Measurements from ENCODE around the gene NEUROD2. TPM values are rescaled to one million over a fixed set of nuclear protein-coding genes. Genes with fewer than 3 reads are reported as not detected.

NEUROD2 gene
- polyA plus RNA-seq, 6 donors from 2014 or later: 0.09 TPM; not detected in 5

DNA sequence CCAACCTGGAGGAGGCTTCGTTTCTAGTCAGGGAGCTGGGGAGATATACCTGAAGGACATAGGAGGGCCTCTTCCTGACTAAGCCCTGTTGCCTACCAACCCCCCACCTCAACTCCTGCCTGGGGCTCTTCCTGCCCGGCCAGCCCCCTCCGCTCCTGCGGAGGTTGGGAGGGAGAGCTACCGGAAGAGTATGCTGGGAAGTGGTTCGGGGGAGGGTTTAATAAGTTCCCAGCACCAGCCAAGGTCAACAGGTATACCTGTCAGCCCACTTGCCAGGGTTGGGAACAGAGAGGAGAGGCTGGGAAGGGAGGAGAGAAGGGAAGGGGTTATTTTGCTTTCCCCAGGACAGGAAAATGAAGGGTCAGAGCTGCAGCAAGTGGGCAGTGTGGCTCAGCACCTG is 23.7 kb upstream of the NEUROD2 start:
- Mint-ChIP-seq H3K27ac (no peak overlapping the region), H3K27me3 (peaks cover 8 to 47% (median 44%) of the 10 kb centered on the region in 3 donors), H3K9me3 (no peaks in the 10 kb centered on the region), H3K4me3 (peak overlapping the region in 1 of 8 donors; percentile 22), H3K4me1 (peaks cover 27 to 36% (median 28%) of the 10 kb centered on the region in 3 donors), H3K36me3 (peaks cover 0 to 3% of the 10 kb centered on the region in 2 donors)
- DNase-seq: no peak
- ATAC-seq (ENCODE audit: low read depth in 2 of 2): no peak

DNA sequence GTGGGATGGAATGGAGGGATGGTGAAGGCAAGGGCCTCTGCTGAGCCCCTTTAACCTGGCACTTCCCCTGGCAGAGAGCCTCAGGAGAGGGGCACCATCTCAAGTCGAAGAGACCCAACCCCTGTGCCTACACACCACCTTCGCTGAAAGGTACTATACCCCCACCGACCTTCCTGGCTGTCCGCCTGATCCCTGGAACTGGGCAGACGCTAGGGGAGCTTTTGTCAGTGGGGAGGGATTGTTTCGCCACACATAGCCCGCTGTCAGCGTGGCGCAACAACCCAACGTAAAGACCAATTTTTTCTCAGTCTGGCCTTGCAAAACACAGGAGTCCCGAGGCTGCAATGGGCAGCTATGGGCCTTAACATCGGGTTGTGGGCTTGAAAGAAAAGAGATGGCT is 22.2 kb upstream of the NEUROD2 start:
- Mint-ChIP-seq H3K4me1 (peaks cover 25 to 37% (median 29%) of the 10 kb centered on the region in 3 donors), H3K36me3 (peaks cover 0 to 8% of the 10 kb centered on the region in 2 donors), H3K4me3 (no peak overlapping the region), H3K27me3 (peaks cover 8 to 62% (median 60%) of the 10 kb centered on the region in 3 donors), H3K9me3 (no peaks in the 10 kb centered on the region), H3K27ac (no peak overlapping the region)
- DNase-seq (no peak), ATAC-seq (ENCODE audit: low read depth in 2 of 2) (no peak)

DNA sequence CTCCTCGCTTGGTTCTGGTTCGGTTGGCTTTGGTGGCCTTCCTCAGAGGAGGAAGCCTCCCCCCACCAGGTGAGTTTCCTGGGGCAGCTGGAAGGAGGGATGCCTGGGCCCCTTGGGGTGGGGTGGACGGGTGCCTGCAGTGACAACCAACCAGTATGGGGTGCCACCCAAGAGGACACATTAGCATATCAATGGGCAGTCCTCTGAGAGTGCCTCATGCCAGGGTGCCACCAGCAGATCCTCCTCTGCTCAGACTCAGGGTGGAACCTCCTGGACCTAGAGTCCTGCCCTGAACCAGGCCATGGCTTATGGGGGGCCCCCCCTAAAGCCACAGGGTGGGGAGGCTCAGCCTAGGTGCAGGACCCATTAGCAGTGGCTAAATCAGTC is 21.8 kb upstream of the NEUROD2 start:
- no peak for DNase-seq
- Mint-ChIP-seq H3K27me3 (peaks cover 8 to 66% (median 64%) of the 10 kb centered on the region in 3 donors), H3K4me3 (peak overlapping the region in 1 of 8 donors; percentile 16)

DNA sequence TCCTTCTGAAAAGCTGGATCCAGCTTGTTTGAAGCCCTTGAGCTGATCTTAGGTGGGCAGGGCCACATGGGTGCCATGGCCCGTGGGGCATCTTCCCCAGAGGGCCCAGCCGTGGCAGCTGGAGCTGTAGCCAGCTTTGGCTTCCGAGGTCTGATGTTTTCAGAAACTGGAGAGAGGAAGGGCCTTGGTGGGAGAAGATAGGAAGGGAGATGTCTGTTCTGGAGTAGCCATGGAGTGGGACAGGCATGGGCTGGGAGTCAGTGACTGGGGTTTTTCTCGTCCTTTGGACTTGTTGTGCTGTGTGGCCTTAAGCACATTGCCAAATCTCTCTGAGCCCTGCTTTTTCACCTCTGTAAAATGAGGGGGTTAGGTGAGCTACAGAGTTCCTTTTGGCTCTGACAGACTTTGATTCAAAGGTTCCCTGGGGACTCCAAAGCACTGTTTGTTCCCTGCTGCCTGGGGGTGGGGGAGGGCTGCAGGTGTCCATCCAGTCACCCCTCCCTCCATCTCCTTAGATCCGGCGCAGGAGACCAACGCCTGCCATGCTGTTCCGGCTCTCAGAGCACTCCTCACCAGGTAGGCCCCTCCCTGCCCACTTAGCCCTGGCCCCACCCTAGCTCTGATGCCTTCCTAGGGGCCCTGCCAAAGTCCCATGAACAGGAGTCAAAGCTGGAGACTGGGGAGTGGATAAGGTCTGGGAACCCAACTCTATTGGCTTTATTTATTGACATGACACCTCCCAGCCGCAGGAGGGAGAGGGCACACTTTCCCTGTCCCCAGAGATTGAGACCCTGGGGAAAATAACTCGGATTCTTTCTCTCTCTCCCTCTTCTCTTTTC is 21.2 kb upstream of the NEUROD2 start:
- Mint-ChIP-seq H3K9me3 (no peaks in the 10 kb centered on the region), H3K4me3 (no peak overlapping the region), H3K27me3 (peaks cover 8 to 68% (median 68%) of the 10 kb centered on the region in 3 donors), H3K27ac (peak overlapping the region in 2 of 6 donors; percentile 26 to 87), H3K4me1 (peaks cover 19 to 35% (median 29%) of the 10 kb centered on the region in 3 donors), H3K36me3 (peaks cover 0 to 8% of the 10 kb centered on the region in 2 donors)
- ATAC-seq (ENCODE audit: low read depth in 2 of 2) (no peak), DNase-seq (no peak)

More for the DNA sequence above, 21.8 kb upstream of the NEUROD2 start:
- no peak overlapping the region for H3K27ac Mint-ChIP-seq
- no peak for ATAC-seq (ENCODE audit: low read depth in 2 of 2)
- H3K4me1 Mint-ChIP-seq: peaks cover 22 to 37% (median 31%) of the 10 kb centered on the region in 3 donors
- H3K36me3 Mint-ChIP-seq: peaks cover 0 to 8% of the 10 kb centered on the region in 2 donors
- H3K9me3 Mint-ChIP-seq: no peaks in the 10 kb centered on the region

DNA sequence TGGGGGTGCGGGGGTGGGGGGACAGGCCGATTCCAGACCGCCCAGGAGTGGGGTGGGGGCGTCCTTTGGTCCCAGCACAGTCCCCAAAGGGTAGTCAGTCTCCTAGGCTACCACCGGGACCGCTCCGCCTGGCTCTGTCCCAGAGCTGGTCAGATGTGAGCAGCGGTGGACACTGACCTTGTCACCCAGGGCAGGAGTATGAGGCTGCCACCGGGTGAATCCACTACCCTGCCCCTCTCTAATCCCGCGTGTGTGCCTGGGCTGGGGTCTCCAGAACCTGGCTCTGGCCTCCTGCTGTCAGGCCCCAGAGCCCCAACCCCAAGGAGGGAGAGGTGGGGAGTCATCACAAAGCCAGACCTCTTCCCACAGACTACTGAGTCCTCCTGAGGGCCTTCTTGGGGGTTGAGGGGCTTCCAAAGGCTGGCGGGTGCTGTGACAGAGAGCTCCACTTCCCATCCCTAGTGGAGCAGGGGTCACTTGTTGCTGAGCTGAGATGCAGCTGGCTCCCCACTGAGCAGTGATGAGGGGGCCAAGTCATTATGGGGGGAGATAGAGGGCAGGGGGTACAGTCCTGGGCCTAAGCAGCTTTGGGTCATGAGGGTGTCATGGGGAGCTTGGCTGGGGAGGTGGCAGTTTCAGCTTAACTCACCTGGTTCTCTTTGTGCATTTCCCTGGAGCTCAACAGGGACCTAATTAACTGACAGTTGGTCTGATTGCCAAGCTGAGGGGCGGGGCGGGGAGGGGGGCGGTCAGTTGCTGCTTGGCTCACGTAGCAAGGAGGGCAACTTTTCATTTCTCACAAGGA is 20.2 kb upstream of the NEUROD2 start:
- Mint-ChIP-seq H3K27me3 (peaks cover 8 to 68% (median 68%) of the 10 kb centered on the region in 3 donors), H3K4me3 (peak overlapping the region in 7 of 8 donors; percentile 30 to 77 (median 51))

DNA sequence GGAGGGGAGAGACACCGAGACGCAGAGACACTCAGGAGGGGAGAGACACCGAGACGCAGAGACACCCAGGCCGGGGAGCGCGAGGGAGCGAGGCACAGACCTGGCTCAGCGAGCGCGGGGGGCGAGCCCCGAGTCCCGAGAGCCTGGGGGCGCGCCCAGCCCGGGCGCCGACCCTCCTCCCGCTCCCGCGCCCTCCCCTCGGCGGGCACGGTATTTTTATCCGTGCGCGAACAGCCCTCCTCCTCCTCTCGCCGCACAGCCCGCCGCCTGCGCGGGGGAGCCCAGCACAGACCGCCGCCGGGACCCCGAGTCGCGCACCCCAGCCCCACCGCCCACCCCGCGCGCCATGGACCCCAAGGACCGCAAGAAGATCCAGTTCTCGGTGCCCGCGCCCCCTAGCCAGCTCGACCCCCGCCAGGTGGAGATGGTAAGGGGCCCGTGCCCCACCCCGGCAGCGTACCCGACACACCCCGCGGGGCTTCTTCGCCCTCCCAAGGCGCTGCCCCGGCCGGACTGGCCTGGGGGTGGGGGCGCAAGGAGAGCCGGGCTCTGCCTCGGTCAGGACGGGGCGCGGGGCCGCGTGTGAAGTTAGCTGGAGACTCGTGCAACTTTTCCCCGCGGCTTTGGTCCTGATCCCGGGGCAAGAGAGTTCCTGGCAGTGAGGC is 19.5 kb upstream of the NEUROD2 start:
- DNase-seq: no peak
- Mint-ChIP-seq H3K27ac (no peak overlapping the region), H3K27me3 (peaks cover 8 to 68% (median 66%) of the 10 kb centered on the region in 3 donors), H3K36me3 (peaks cover 0 to 8% of the 10 kb centered on the region in 2 donors), H3K9me3 (no peaks in the 10 kb centered on the region), H3K4me3 (peak overlapping the region in 7 of 8 donors; percentile 45 to 80 (median 75)), H3K4me1 (peaks cover 31 to 45% (median 32%) of the 10 kb centered on the region in 3 donors)
- ATAC-seq (ENCODE audit: low read depth in 2 of 2): peak; percentile 11 to 16

More for the DNA sequence above, 20.2 kb upstream of the NEUROD2 start:
- ATAC-seq (ENCODE audit: low read depth in 2 of 2) (no peak), DNase-seq (no peak)
- no peaks in the 10 kb centered on the region for H3K9me3 Mint-ChIP-seq
- peaks cover 24 to 39% (median 31%) of the 10 kb centered on the region in 3 donors for H3K4me1 Mint-ChIP-seq
- peaks cover 0 to 8% of the 10 kb centered on the region in 2 donors for H3K36me3 Mint-ChIP-seq
- H3K27ac Mint-ChIP-seq: no peak overlapping the region

DNA sequence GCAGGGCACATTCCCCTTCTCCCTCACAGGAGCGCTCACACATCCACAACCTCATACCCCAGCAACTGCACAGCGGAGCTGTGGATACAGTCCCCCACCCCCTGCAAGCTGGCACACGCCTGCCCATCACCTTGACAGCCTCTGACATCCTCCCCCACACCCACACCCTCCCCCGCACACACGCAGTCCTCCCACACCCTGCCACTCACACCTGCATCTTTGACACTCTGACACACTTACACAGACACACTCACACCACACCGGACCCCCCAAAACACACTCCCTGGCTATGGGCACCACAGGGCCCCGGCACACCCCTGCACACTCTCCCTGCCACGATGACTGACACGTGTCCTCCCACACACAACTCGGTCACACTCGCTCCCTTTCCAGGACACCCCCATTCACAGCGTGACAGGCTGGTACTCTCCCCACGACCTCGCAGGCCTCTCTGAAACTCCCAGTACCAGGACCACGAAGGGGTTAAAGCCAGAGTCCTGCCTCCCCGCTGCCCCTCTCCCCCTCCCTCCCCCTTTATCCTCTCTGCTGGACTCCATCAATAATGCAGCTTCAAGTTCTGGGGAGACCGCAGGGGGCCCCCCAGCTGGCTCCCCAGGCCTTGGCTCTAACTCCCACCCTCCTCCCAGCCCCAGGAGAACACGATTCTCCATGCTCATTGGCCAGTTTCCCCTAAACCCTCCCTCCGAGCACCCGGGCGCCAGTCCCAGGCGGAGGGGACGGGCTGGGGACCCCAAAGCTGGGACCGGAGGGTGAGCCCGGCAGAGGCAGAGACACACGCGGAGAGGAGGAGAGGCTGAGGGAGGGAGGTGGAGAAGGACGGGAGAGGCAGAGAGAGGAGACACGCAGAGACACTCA is 18.7 kb upstream of the NEUROD2 start, which contains the start of gene PPP1R1B:
Gene PPP1R1B (plus strand): TSS at position 782 of the 876 bp plus-strand sequence. CDS start 441 bp downstream, outside the sequence.
- H3K4me3 Mint-ChIP-seq: peak within 1 kb of the TSS; percentile 50 to 81 (median 74)
- ATAC-seq (ENCODE audit: low read depth in 2 of 2) (peak in 1 of 2 donors; percentile 3), DNase-seq (no peak)
- H3K36me3 Mint-ChIP-seq: peaks cover 0 to 8% of the 10 kb centered on the region in 2 donors
- H3K27me3 Mint-ChIP-seq: peaks cover 8 to 60% (median 59%) of the 10 kb centered on the region in 3 donors
- H3K27ac Mint-ChIP-seq: peak within 1 kb of the TSS in 3 of 6 donors; percentile 12 to 76 (median 33)
- H3K4me1 Mint-ChIP-seq: peaks cover 33 to 46% (median 36%) of the 10 kb centered on the region in 3 donors
- H3K9me3 Mint-ChIP-seq: no peaks in the 10 kb centered on the region

DNA sequence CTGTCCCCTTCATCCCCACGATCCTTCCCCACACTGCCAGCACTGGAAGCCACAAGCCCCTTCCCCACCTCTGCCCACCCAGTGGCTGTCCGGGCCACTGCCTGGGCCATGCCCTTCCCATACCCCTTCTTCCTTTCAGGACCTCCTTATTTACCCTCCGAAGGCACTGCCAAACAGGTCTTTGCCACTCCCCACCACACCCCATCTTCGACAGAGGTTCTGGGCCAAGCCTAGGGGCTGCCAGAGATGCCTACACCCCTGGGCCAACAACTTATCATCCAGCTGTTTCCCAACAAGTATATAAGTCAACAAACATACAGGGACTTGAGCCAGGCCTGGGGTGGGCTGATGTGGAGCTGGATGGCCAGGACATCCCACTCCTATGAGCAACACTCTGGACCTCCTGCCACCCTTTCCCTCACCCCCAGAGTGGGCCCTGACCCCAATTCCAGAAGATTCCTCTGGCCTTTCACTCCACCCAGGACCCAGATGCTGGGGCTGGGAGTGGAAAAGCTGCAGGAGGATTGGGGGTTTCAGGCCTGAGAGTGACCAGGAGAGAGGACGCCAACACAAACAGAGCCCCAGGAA is 17.6 kb upstream of the NEUROD2 start:
- peaks cover 33 to 43% (median 36%) of the 10 kb centered on the region in 3 donors for H3K4me1 Mint-ChIP-seq
- DNase-seq: no peak
- peak overlapping the region in 1 of 8 donors; percentile 76 for H3K4me3 Mint-ChIP-seq
- ATAC-seq (ENCODE audit: low read depth in 2 of 2): no peak
- H3K36me3 Mint-ChIP-seq: peaks cover 0 to 8% of the 10 kb centered on the region in 2 donors
- H3K9me3 Mint-ChIP-seq: no peaks in the 10 kb centered on the region
- H3K27ac Mint-ChIP-seq: no peak overlapping the region
- peaks cover 8 to 49% (median 48%) of the 10 kb centered on the region in 3 donors for H3K27me3 Mint-ChIP-seq

DNA sequence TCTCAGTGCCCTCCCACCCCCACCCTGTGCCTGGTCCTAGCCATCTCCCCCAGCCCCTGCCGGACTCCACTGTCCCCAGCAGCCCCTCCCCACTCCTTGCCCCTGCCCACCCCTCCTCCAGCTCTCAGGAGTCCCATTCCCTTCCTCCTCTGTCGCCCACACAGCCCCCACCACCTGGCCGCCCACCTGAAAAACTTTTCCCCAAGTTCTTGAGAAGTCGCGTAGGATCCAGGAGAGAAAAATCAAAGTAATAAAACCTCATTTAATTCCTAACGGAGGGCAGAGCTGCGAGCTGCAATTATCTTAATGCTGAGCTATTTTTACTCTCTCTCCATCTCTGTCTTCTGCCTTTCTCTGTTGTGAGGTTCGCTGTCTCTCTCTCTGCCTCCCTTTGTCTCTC is 16.6 kb upstream of the NEUROD2 start:
- H3K36me3 Mint-ChIP-seq: peaks cover 0 to 8% of the 10 kb centered on the region in 2 donors
- H3K4me1 Mint-ChIP-seq: peaks cover 33 to 43% (median 38%) of the 10 kb centered on the region in 3 donors
- H3K4me3 Mint-ChIP-seq: no peak overlapping the region
- no peak overlapping the region for H3K27ac Mint-ChIP-seq
- peaks cover 8 to 45% (median 44%) of the 10 kb centered on the region in 3 donors for H3K27me3 Mint-ChIP-seq
- ATAC-seq (ENCODE audit: low read depth in 2 of 2): no peak
- H3K9me3 Mint-ChIP-seq: no peaks in the 10 kb centered on the region
- no peak for DNase-seq

DNA sequence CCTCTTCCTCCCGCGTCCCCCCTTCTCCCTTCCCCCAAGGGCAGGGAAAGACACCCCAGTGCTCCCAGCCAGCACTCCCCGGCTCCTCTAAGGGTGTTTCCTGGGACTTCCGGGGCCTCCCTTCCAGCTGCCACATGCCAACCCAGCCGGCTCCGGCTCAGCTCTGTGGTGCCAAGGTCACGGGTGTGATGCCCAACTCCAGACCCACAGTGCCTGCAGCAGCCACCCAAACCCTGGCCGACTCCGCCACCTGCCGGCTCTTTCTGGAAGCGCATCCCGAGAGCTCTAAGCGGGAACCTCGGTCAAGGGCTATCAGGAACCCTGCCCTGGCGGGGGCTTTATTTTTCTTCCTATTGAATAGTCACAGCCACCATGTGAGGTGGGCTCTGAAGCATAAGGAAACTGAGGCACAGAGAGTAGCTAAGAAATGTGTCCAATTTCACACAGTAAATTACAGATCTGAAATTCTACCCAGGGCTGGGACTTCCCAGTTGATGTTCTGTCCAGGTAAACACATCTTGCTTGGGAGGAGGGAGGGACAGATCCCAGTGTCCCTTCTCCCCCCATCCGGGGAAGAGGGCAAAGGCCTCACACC is 15.7 kb upstream of the NEUROD2 start:
- ATAC-seq (ENCODE audit: low read depth in 2 of 2) (peak; percentile 67 to 75), DNase-seq (peak; percentile 83)
- Mint-ChIP-seq H3K36me3 (peaks cover 0 to 8% of the 10 kb centered on the region in 2 donors), H3K4me3 (peak overlapping the region in 4 of 8 donors; percentile 29 to 76 (median 48)), H3K27me3 (peaks cover 5 to 38% (median 38%) of the 10 kb centered on the region in 3 donors), H3K9me3 (no peaks in the 10 kb centered on the region), H3K27ac (peak overlapping the region in 2 of 6 donors; percentile 41 to 85), H3K4me1 (peaks cover 31 to 44% (median 41%) of the 10 kb centered on the region in 3 donors)

DNA sequence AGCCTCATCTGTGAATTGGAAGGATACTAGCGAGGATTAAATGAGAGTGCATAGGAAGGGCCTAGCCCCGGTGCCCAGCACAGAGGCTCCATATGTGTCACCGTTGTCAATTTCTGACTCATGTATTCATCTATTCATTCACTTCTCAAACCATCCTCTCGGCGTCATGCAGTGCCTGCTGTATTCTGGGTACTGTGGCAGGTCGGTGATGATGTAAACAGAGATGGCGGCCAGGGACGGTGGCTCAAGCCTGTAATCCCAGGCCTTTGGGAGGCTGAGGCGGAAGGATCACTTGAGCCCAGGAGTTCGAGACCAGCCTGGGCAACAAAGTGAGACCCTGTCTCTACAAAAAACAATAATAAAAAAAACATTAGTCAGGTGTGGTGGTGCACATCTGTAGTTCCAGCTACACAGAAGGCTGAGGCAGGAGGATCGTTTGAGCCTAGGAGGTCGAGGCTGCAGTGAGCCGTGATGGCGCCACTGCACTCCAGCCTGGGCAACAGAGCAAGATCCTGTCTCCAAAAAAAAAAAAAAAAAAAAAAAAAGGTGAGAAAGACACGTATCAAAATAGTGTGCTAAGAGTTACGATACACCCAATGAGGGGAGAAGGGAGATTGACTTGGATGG is 14.8 kb upstream of the NEUROD2 start:
- H3K27ac Mint-ChIP-seq: peak overlapping the region in 1 of 6 donors; percentile 96
- peak in 1 of 2 donors; percentile 10 for ATAC-seq (ENCODE audit: low read depth in 2 of 2)
- peaks cover 35 to 44% (median 42%) of the 10 kb centered on the region in 3 donors for H3K4me1 Mint-ChIP-seq
- H3K27me3 Mint-ChIP-seq: peaks cover 0 to 30% (median 29%) of the 10 kb centered on the region in 3 donors
- no peak for DNase-seq
- H3K9me3 Mint-ChIP-seq: no peaks in the 10 kb centered on the region
- peak overlapping the region in 6 of 8 donors; percentile 25 to 80 (median 55) for H3K4me3 Mint-ChIP-seq
- H3K36me3 Mint-ChIP-seq: peaks cover 0 to 8% of the 10 kb centered on the region in 2 donors

Data from naive B cell (primary cell).